Activated CD4-positive, alpha-beta T cell treated with anti-CD3 and anti-CD28 coated beads for 24 hours (primary cell): Measurements from ENCODE around the gene UAP1L1.

Source experiments
- DNase-seq, 2 donors: peaks; one replicate each; pipeline ENCODE4 v3.0.0-alpha.2; 2020; ENCODE audit warnings: low read depth in 2 of 2

Gene UAP1L1

DNA sequence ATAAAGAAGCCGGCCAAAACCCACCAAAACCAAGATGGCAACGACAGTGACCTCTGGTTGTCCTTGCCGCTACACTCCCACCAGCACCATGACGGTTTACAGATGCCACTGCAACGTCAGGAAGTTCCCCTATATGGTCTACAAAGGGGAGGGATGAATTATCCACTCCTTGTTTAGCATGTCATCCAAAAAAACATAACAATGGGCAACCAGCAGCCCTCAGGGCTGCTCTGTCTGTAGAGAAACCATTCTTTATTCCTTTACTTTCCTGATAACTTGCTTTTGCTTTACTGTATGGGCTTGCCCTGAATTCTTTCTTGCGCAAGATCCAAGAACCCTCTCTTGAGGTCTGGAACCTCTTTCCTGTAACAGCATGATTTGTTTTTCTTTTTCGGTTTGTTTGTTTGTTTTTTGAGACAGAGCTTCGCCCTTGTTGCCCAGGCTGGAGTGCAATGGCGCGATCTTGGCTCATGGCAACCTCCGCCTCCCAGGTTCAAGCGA, 2.0 kb upstream of the UAP1L1 start:
- no peak for DNase-seq

DNA sequence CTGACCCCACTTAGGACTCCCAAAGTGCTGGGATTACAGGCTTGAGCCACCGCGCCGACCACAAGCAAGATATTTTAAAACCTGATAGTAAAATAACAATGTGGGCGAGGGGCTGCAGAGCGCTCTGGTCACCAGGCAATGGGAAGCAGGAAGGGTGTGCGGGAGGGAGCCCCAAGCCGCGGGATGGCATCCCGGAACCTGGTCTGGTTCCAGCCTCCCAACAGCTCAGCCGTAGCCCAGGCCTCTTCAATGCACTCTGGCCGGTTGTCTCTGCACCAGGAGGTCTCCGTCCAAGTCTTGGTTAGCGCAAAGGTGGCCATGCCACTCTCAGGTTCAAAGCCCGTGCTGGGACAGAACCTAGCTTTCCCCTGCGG, 694 bp upstream of the UAP1L1 start:
- DNase-seq: no peak

DNA sequence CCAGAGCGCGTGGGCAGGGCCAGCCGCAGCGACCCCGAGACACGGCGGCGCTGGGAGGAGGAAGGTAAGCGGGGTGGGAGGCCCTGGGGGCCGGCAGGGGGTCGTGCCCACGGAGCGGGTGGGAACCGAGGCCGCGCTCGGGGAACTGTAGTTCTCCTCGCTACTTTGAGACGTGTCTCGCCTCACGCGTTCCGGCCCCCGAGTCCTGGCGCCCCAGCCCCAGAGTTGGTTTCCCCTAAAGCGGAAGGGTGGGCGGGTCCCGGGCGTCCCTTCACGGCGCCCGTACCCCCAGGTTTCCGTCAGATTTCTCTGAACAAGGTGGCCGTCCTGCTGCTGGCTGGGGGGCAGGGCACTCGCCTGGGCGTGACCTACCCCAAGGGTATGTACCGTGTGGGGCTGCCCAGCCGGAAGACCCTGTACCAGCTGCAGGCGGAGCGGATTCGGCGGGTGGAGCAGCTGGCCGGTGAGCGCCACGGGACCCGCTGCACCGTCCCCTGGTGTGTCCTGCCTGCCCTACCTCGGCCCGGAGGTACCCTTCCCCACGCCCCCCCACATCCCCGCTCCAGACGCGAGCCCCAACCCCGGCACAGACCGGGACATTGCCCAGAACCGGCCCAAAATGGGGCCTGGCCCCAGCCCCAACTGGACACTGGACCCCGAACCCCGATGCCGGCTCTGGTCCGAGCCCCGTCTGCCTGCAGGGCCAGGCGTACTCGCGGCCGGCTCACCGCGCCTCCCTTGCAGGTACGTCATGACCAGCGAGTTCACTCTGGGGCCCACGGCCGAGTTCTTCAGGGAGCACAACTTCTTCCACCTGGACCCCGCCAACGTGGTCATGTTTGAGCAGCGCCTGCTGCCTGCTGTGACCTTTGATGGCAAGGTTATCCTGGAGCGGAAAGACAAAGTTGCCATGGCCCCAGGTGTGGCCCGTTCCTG, 709 bp downstream of the UAP1L1 start:
- peak in 1 of 2 donors; percentile 31 for DNase-seq

DNA sequence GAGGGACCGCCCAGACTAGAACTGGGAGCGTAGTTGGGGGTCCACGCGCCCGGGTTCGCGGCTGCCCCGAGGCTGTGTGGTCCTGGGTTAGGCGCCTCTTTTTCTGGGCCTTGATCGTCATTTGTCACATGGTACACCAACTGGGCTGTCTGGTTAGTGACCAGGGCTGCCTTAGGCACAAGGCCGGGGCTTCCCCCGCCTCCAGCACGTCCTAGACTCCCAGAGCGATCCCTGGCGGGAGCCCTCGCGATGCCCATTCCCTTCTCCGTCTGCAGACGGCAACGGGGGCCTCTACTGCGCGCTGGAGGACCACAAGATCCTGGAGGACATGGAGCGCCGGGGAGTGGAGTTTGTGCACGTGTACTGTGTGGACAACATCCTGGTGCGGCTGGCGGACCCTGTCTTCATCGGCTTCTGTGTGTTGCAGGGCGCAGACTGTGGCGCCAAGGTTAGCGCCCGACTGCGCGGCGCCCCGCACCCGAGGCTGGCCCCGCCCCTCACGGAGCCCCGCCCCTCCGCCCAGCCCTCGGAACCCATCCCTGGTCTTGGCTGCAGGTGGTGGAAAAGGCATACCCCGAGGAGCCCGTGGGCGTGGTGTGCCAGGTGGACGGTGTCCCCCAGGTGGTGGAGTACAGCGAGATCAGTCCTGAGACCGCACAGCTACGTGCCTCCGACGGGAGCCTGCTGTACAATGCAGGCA, 1.5 kb downstream of the UAP1L1 start:
- no peak for DNase-seq

DNA sequence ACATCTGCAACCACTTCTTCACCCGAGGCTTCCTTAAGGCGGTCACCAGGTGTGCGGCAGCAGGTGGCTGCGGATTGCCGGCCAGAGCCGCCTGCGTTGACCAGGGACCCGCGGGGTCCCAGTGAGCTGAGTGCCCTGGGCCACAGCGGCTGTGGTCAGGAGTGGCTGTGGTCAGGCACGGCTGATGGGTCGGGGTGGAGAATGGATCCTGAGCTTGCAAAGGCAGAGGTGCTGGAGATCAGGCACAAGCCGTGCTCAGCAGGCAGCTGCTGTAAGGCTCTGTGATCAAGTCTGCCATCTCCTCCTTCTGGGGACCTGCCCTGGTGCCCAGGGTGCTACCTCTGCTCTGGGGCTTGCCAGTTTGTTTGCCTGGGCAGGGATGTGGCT, 2.1 kb downstream of the UAP1L1 start:
- DNase-seq: no peak

DNA sequence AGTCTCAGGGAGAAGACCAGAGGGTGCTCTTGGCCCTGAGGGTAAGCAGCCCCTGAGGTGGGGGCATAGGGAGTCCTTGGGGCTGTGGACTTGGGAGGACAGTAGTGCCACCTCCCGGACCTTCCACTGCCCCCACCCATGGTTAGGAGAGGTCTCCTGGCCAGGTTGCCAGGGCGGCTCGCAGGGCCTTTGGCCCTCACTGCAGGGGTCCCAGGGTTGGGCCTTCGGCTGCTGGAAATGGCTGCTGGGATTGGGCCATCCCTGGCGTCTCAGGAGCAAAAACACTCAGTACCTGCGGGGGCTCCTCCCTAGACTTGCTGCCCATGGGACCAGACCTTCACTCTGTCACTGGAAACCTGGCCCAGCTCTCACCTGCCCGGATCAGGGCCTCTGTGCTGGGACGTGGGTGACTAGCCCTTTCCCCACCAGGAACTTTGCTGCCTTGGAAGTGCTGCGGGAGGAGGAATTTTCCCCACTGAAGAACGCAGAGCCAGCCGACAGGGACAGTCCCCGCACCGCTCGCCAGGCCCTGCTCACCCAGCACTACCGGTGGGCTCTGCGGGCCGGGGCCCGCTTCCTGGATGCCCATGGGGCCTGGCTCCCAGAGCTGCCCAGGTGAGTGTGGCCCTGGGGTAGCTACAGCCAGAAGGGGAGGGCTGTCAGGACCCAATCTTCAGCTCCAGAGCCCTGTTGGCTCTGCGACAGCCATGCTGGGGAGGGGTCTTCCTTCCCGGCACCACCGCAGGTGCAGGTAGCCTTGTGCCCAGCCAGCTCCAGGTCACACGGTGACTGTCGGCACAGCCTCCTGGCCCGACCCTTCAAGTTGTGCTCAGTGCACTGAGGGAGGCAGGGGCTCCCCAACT, 3.2 kb downstream of the UAP1L1 start:
- DNase-seq: no peak

DNA sequence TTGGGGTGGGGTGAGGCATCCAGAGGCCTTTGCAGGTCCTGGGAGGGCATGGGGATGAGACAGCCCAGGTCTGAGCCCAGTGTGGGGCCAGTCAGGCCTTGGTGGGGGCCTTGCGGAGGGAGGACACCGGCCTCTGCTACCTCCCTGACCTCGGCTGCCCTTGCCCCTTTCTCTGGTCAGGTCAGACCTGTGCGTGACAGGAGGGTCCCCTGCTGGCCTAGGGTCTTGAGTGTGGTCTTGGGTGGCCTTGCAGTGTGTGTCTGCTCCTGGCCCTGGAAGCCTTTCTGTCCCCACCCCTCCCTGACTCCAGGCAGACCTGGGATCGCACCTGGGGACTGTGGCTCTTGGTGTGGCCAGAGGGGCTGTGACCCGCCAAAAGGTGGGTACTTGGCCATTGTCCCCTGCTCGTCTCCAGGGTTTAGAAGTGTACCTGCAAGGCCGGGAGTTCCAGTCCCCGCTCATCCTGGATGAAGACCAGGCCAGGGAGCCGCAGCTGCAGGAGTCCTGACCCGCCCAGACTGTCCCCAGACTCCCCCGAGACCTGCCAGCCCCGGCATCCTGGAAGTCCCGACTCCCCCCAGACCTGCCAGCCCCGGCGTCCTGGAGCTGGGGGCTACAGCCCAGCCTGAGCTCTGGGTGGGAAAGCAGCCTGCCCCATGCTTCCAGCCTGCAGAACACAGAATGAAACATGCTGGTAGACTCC, 5.1 kb downstream of the UAP1L1 start:
- no peak for DNase-seq

DNA sequence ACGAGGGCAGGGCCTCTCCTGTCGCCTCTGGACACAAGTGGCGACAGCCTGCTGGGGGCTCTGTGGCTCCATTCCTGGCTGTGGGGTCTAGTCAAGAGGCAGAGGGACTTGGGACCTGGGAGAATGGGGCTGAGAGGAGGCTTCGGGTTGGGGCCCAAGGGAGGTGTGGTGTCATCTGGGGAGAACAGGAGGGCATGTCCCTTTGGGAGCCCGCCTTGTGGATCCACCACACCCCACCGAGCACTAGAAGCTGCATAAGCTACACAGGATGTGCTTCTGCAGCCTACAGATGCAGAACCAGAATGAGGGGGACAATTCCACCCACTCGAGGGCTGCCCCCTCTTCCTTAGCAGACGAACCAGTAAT, 5.6 kb downstream of the UAP1L1 start:
- DNase-seq: no peak

DNA sequence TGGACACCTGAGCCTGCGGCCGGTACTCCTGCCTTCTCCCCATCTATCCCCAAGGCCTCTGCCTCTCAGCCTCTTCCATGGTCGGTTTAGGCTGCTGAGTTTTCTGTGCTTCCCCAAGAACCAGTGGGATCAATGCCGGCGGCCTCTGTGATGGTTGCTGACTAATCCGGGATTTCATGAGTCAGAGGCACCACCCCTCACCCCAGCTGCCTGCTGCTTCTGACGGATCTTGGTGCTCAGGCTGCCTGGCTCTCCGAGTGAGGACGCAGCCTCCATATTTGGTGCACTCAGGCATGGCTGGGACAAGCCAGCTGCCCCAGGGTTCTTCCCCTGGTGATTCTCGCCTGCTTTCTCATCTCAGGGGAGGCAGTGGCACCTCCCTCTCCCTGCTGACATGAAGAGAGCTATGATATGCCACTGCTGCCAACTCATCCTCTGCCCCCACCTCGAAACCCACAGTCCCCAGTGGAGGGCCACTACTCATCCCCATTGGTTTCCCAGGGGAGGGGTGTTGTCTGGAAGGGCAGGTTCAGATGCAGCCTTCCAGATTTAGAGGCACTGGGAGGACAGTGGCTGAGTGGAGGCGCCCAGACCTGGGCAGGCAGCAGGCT, 6.2 kb downstream of the UAP1L1 start:
- no peak for DNase-seq

DNA sequence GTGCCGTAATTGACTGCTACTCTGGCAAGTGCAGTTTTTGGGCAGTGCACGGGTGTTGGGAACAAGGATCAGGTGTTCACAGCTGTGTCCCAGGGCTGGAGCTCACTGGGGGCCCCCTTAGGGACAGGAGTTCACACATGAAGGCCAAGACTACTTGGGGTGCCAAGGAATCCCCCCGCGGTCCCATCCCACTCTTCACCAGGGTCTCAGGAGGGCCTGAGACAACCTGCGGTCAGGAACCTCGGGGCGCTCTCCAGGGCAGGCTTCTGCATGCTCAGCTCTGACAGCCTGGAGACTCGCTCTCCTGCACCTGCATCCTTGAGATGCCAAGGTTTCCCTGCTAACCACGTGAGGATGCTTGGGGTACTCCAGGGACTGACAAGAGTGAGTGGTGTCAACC, 7.2 kb downstream of the UAP1L1 start:
- DNase-seq: no peak

DNA sequence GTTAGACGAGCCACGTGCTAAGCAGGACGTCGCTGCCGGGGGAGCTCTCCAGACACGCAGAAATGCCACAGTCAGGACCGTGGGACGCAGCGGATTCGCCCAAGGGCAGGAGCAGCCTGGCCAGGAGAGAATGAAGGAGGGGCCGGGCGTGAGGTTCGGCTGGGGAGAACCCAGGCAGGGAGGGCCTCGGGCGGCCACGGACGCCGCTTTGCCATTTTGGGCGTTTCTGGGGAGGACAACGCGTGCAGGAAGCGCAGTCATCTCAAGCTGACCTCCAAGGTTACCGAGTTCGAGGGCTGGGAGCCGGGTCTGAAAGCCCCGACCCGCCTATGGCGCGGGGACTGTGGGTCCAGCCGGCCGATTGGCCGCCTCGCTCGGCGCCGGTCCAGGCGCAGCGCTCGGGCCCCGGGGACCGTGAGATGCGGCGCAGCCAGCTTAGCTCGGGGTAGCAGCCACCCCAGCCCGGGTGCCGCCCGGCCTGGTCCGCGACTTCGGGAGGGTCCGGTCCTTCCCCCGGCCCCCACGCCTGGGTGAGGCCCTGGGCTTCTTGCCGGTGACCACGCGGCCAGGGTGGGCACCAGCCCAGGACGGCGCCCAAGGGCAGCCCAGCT, 8.7 kb downstream of the UAP1L1 start:
- DNase-seq: peak in 1 of 2 donors; percentile 11

DNA sequence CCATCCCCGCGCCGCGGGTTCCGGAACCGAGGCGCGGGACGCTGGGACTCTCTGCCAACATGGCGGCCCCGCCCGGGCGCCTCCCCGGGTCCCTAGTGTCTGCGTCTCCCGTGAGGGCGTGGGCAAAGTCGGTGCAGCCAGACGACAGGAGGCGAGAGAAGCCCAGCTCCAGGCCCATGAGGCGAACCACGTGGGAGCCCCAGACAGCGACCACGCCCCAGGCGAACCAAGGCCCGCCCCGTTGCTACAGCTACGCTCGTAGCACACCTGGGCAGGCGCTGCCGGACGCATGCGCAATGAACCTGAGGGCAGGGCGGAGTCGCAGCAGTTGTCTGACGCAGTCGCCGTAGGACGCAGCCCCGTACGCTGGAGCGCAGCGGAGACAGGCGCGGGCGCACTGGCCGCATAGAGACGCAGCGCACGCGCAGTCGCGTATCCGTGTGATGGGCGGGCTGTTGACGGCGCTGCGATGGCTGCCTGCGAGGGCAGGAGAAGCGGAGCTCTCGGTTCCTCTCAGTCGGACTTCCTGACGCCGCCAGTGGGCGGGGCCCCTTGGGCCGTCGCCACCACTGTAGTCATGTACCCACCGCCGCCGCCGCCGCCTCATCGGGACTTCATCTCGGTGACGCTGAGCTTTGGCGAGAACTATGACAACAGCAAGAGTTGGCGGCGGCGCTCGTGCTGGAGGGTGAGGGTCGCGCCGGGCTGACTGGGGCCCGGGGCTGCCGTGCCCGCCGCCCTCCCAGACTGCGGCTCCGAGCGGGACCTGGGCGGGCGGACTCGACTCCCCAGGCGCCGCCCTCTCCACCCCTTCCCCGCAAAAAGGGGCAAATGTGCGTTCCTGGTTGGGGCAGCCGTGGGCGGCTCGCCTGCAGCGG, 9.5 kb downstream of the UAP1L1 start, which contains the start of gene MAN1B1:
TSS of gene MAN1B1 (plus strand) at position 455 of the 878 bp plus-strand sequence. CDS start at position 470, 15 bp downstream.
- DNase-seq: peak; percentile 99

DNA sequence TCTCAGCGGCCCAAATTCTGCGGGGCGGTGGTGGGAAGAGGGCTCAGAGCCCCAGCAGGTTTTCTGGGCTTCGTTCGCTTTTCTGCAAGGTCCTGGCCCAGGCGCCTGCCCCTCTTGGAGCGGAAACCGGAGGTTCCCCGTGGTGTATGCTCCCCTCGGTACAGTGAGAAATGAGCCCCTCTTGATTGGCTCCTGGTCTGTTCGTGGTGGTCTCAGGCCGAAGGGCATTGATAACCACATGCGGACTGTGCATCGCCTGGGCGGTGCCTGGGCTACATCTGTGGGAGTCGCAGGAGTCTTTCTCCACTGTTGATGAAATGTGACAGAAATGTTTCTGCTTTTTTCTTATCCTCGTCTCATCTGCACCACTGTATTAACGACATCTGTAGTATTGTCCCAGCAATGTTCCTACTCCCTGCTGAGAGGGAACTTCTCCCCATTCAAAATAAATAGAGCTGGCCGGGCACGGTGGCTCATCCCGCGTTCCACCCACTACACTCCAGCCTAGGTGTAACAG, 10.2 kb downstream of the UAP1L1 start:
- DNase-seq: no peak

DNA sequence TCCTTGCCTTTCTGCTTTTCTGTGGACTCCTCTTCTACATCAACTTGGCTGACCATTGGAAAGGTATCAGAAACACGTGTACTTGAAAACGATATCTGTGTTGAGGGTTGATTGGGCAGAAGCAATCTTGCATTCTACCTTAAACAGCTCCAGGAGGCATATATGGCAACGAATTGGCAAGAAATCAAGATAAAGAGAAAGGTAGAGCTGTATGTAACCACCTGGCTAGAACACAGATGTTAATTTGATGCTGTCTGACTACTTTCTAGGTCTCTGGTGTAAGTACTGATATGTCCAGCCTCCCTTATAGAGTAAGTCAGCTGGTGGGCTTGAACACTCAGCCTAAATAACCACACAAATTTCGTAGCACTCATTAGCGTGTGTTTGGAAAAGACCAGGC, 10.8 kb downstream of the UAP1L1 start:
- DNase-seq: no peak

DNA sequence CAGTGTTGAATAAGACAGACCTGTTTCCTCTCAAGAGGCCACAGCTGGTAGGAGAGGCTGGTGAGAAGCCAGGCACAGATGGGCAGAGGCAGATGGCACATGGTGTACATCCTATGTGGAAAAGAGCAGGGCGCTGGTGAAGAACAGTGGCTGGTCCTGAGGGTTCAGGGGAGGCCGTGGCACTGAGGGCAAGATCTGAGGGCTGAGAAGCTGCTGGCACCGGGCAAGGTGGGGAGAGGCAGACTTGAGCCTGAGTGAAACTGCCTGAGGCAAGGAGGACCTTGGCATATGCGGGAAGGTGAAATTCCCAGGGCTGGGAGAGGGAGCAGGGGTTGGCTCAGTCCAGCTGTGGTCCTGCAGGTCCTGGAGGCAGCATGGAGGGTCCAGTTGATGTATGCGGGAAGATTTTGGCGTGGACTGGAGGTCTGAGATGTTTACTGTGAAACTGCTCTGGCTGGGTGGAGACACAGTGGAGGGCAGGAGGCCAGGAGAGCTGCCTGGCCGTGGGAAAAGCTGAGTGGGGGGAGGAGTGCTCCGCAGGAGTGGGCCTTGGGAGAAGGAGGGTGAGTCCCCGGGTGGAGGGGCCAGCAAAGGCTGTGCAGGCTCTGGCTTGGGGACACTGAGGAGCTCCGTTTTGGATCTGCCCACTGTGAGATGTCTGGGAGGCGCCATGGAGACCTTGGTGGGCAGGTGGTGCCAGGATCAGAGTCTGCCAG, 12.1 kb downstream of the UAP1L1 start:
- DNase-seq: no peak

DNA sequence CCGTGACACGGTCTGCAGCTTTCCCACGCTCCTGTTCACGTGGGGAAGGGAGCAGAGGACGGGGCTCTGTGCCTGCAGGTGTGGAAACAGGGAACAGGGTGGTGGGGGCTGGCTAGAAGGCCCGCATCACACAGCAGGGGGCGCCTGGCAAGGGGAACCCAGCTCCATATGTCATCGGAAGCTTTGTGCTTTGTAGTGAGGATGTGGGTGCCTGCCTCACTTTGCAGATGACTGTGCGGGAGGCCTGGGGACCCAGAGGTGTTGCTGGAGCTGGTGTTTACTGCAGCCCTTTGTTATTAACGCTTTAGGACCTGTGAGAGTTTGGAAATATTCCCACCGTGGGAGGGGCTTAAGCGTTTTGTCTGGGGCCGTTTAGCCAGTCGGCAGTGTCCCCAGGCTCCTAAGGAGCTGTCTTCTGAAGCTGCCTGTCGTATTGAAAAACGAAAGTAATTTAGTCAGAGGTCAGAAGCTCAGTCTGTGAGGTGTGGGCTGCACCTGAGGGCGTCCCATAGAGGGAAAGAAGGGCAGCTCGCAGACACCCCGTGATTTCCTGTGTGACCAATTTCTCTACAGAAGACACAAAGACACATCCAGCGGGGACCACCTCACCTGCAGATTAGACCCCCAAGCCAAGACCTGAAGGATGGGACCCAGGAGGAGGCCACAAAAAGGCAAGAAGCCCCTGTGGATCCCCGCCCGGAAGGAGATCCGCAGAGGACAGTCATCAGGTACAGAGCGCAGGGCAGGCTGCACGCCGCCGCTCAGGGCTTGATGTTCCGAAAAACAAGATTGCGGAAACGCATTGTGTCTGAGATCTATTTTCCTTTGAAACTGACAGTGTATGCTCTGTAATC, 18.6 kb downstream of the UAP1L1 start:
- DNase-seq: peak; percentile 71 to 79

DNA sequence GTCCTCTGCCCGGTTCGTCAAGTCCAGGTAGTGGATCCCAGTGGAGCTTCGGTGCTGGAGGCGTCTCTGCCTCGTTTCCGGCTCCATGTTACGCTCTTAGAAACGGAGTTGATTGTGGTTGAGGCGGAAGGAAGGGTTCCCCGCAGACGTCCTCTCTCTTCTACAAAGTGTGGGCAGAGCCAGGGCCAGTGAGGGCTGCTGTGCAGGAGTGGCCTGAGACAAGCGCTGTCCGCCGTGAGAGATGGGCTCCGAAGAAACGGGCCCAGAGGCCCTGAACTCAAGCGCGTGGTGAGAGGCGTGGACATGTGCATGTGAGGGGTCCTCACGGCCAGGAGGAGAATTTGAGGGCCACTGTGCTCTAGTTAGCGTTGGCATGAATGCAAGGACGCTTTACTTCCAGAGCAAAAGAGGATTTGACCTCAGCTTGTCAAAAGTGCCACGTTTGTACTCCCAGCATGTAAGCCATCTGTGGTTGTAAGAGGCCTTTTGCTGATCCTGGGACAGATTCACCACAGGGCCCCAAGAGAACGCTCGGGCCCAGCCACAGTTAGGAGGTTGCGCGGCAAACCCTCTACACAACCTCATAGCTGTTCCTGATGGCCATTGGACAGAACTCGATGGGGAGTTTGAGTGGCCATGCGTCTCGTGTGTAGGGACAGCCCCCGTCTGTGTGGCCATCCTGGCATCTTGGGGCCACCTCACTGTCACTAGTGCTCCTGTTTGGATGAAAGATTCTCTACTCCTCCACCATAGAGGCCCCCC, 19.6 kb downstream of the UAP1L1 start:
- DNase-seq: no peak
